H9 (cell line): ENCODE results near the gene MICB. TPM values are rescaled to one million over a fixed set of nuclear protein-coding genes. Genes with fewer than 3 reads are reported as not detected.

Experiments used
- DNase-seq: peaks from one replicate; pipeline ENCODE4 v3.0.0-alpha.2; 2017
- H2AFZ ChIP-seq: one replicate; pipeline ENCODE4 v1.6.1; 2013; ENCODE audit warnings: mild to moderate bottlenecking, low read length, control low read depth, moderate library complexity
- H2AK5ac ChIP-seq: 2 replicates; pipeline ENCODE4 v1.6.1; 2013; ENCODE audit warnings: low read length, control low read depth, mixed read lengths; ENCODE audit not compliant: insufficient read length
- H2BK120ac ChIP-seq: one replicate; pipeline ENCODE4 v1.6.1; 2013; ENCODE audit warnings: low read depth, mild to moderate bottlenecking, low read length, control low read depth, inconsistent platforms; ENCODE audit not compliant: poor library complexity, severe bottlenecking
- H2BK12ac ChIP-seq: 2 replicates; pipeline ENCODE4 v1.6.1; 2013; ENCODE audit warnings: low read length, control low read depth, mixed read lengths, low read depth; ENCODE audit not compliant: insufficient read length
- H2BK15ac ChIP-seq: 2 replicates; pipeline ENCODE4 v1.6.1; 2013; ENCODE audit warnings: low read depth, low read length, control low read depth
- H2BK20ac ChIP-seq: one replicate; pipeline ENCODE4 v1.6.1; 2013; ENCODE audit warnings: low read depth, mild to moderate bottlenecking, low read length, control low read depth, inconsistent platforms; ENCODE audit not compliant: poor library complexity, severe bottlenecking
- H2BK5ac ChIP-seq: 2 replicates; pipeline ENCODE4 v1.6.1; 2013; ENCODE audit warnings: low read length, control low read depth, mixed read lengths; ENCODE audit not compliant: insufficient read length
- H3K14ac ChIP-seq: 2 replicates; pipeline ENCODE4 v1.6.1; 2013; ENCODE audit warnings: low read length, control low read depth; ENCODE audit not compliant: insufficient read depth
- H3K18ac ChIP-seq: 2 replicates; pipeline ENCODE4 v1.6.1; 2013; ENCODE audit warnings: low read depth, mild to moderate bottlenecking, mixed read lengths, low read length, control low read depth; ENCODE audit not compliant: insufficient read length
- H3K23ac ChIP-seq: 2 replicates; pipeline ENCODE4 v1.6.1; 2013; ENCODE audit warnings: low read length, control low read depth, mixed read lengths, low read depth; ENCODE audit not compliant: insufficient read length
- H3K23me2 ChIP-seq: 2 replicates; pipeline ENCODE4 v1.6.1; 2013; ENCODE audit warnings: low read depth, mild to moderate bottlenecking, mixed read lengths, low read length, control low read depth; ENCODE audit not compliant: insufficient read length, poor library complexity, severe bottlenecking
- H3K27ac ChIP-seq: 2 replicates; pipeline ENCODE4 v1.5.1; 2013; ENCODE audit warnings: low read length, control low read depth, mixed read lengths, low read depth; ENCODE audit not compliant: insufficient read length
- H3K27me3 ChIP-seq: 2 replicates; pipeline ENCODE4 v1.6.1; 2013; ENCODE audit warnings: low read length, control low read depth, inconsistent platforms; ENCODE audit not compliant: insufficient read depth
- H3K4ac ChIP-seq: 2 replicates; pipeline ENCODE4 v1.6.1; 2013; ENCODE audit warnings: low read depth, mild to moderate bottlenecking, control low read depth, inconsistent platforms, low read length, moderate library complexity
- H3K4me1 ChIP-seq: 2 replicates; pipeline ENCODE4 v1.6.1; 2013; ENCODE audit warnings: low read length, control low read depth, inconsistent platforms; ENCODE audit not compliant: insufficient read depth
- H3K4me2 ChIP-seq: 2 replicates; pipeline ENCODE4 v1.6.1; 2013; ENCODE audit warnings: low read length, control low read depth, mixed read lengths; ENCODE audit not compliant: insufficient read length, insufficient read depth
- H3K56ac ChIP-seq: 2 replicates; pipeline ENCODE4 v1.6.1; 2013; ENCODE audit warnings: low read depth, mild to moderate bottlenecking, mixed read lengths, low read length, control low read depth; ENCODE audit not compliant: insufficient read length
- H3K79me1 ChIP-seq: 2 replicates; pipeline ENCODE4 v1.6.1; 2013; ENCODE audit warnings: low read depth, mild to moderate bottlenecking, moderate library complexity, low read length, control low read depth, inconsistent platforms; ENCODE audit not compliant: insufficient read depth, poor library complexity, severe bottlenecking
- H3K79me2 ChIP-seq: 2 replicates; pipeline ENCODE4 v1.6.1; 2013; ENCODE audit warnings: low read length, control low read depth, inconsistent platforms; ENCODE audit not compliant: insufficient read depth
- H3K9ac ChIP-seq: 2 replicates; pipeline ENCODE4 v1.6.1; 2013; ENCODE audit warnings: low read length, control low read depth, mixed read lengths; ENCODE audit not compliant: insufficient read length; ENCODE audit errors: extremely low read depth
- H3K9me3 ChIP-seq: one replicate; pipeline ENCODE4 v1.6.1; 2013; ENCODE audit warnings: low read depth, low read length, inconsistent platforms; ENCODE audit not compliant: control insufficient read depth
- H3T11ph ChIP-seq: one replicate; pipeline ENCODE4 v1.6.1; 2013; ENCODE audit warnings: mild to moderate bottlenecking, low read length, control low read depth, inconsistent platforms
- H4K20me1 ChIP-seq: one replicate; pipeline ENCODE4 v1.6.1; 2013; ENCODE audit not compliant: control insufficient read depth, insufficient read length, insufficient read depth
- H4K5ac ChIP-seq: 2 replicates; pipeline ENCODE4 v1.6.1; 2013; ENCODE audit warnings: low read depth, mild to moderate bottlenecking, mixed read lengths, low read length, control low read depth; ENCODE audit not compliant: insufficient read length
- H4K8ac ChIP-seq: replicated peaks from 2 replicates; pipeline ENCODE4 v1.6.1; 2013; ENCODE audit warnings: low read length, control low read depth, mixed read lengths, low read depth; ENCODE audit not compliant: insufficient read length
- H4K91ac ChIP-seq: 2 replicates; pipeline ENCODE4 v1.6.1; 2013; ENCODE audit warnings: low read depth, mild to moderate bottlenecking, moderate library complexity, mixed read lengths, low read length, control low read depth; ENCODE audit not compliant: insufficient read length
- H3K27ac Mint-ChIP-seq, 3 experiments: 2 replicates in 2 of 3; 3 replicates in 1 of 3; pipeline ENCODE4 v1.8.0; 2020 to 2021; ENCODE audit warnings: mixed read lengths in 3 of 3, mild to moderate bottlenecking in 1 of 3, moderate library complexity in 1 of 3
- H3K27me3 Mint-ChIP-seq: 2 replicates; pipeline ENCODE4 v1.8.0; 2021; ENCODE audit warnings: low read depth, mild to moderate bottlenecking, moderate library complexity, mixed read lengths
- H3K36me3 Mint-ChIP-seq, 3 experiments: 2 replicates in 2 of 3; 3 replicates in 1 of 3; pipeline ENCODE4 v1.8.0; 2020 to 2021; ENCODE audit warnings: low read depth in 3 of 3, mixed read lengths in 3 of 3; ENCODE audit not compliant: insufficient read depth in 1 of 3
- H3K4me1 Mint-ChIP-seq, 2 experiments: 2 replicates each; pipeline ENCODE4 v1.8.0; 2020; ENCODE audit warnings: mixed read lengths in 2 of 2
- H3K4me3 Mint-ChIP-seq, 2 experiments: 2 replicates in 1 of 2; 3 replicates in 1 of 2; pipeline ENCODE4 v1.8.0; 2020 to 2021; ENCODE audit warnings: mild to moderate bottlenecking in 2 of 2, mixed read lengths in 2 of 2, moderate library complexity in 1 of 2
- H3K9me3 Mint-ChIP-seq, 2 experiments: 2 replicates in 1 of 2; 3 replicates in 1 of 2; pipeline ENCODE4 v1.8.0; 2020; ENCODE audit warnings: mild to moderate bottlenecking in 2 of 2, mixed read lengths in 2 of 2, moderate library complexity in 1 of 2
- CTCF ChIP-seq: fragments of 200-600 bp; sonication (generic); conservative IDR thresholded peaks from 3 replicates; pipeline ENCODE4 v1.8.0; 2021; ENCODE audit warnings: antibody characterized with exemption, mild to moderate bottlenecking
- WGBS: extraction: QIAGEN DNeasy Blood & Tissue Kit; methylation state at CpG from one replicate; pipeline ENCODE4 v1.1.7; 2013; ENCODE audit warnings: missing lambda C conversion rate, low lambda C conversion rate, mixed read lengths; ENCODE audit not compliant: insufficient read length; ENCODE audit errors: extremely low coverage; 5-methylcytosine and 5-hydroxymethylcytosine counted together
- total RNA-seq: library from RNA; stranded (reverse); gene quantifications from 2 replicates; pipeline ENCODE4 v1.2.1, GENCODE V29; 2021

The MICB gene
- total RNA-seq, 1 experiment from 2014 or later, result 6.2 TPM

DNA sequence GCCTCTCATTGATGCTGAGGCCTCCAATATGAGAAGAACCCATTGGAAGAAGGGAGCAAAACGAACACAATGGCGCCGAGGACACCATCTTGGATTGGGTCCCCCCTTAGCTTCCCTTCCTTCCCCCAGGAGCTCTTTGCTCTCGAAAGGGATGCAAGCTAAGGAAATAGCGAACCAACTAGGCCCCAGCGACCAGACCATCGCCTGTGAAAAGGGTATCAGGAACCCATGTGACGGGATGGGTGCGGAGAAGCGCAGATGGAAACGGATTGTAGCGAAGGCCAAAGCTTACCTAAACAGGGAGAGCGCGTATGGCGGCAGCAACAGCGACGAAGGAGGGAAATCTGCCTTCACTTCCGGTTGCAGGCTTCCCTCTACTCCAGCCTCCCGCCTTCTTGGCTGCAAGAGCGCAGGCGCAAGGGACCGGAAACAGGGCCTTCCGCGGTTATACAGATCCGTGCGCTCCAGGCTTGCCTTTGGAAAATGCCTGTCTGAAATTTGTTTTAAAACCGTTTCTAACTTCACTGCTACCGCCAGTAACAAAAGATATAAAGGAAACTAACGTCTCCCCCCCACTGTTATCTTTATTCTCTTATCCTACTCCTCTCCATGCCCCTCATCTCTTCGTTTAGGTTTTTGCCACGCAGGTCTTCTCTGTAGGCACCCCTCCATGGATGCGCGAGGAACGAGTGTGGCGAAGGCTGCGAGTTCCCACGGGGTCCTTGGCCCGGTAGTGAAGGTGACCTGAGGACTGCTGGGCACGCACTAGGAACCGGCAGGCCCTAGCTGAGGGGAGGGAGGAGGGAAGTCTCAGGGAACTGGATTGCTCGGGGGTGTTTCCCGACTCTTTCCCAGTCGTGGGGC lies 43.9 kb downstream of the MICB start, which contains the start of gene DDX39B:
Gene DDX39B, minus strand, starts transcription at position 346 of the 864 bp plus-strand sequence. CDS start 1,471 bp downstream, outside the sequence.
- TF ChIP-seq CTCF, result no peak
- Histone ChIP-seq H3K79me1 (peaks cover 5% of the 10 kb centered on the region), H3K9ac (peak within 1 kb of the TSS; percentile 100), H3K27me3 (no peaks in the 10 kb centered on the region), H4K20me1 (no peaks in the 10 kb centered on the region), H2AK5ac (peak within 1 kb of the TSS; percentile 56), H2BK12ac (peak within 1 kb of the TSS; percentile 82), H3K23me2 (peaks cover 5% of the 10 kb centered on the region), H2BK120ac (peak within 1 kb of the TSS; percentile 87), H3K18ac (peak within 1 kb of the TSS; percentile 96), H3K4me2 (peak within 1 kb of the TSS; percentile 59), H3K79me2 (peaks cover 31% of the 10 kb centered on the region), H2BK20ac (no peak within 1 kb of the TSS), H3K23ac (no peak within 1 kb of the TSS), H4K5ac (peak within 1 kb of the TSS; percentile 99), H3K9me3 (no peaks in the 10 kb centered on the region), H3K56ac (peak within 1 kb of the TSS; percentile 80), H2AFZ (no peak within 1 kb of the TSS), H3K4me1 (peaks cover 2% of the 10 kb centered on the region; the same call in 1 of the 2 replicates), H3T11ph (peak within 1 kb of the TSS; percentile 91), H4K91ac (peak within 1 kb of the TSS; percentile 9), H3K27ac (peak within 1 kb of the TSS; percentile 96), H3K4ac (peak within 1 kb of the TSS; percentile 88; the same call in 1 of the 2 replicates), H2BK15ac (no peak within 1 kb of the TSS), H2BK5ac (peak within 1 kb of the TSS; percentile 100), H3K14ac (peak within 1 kb of the TSS; percentile 64), H4K8ac (peak within 1 kb of the TSS; percentile 85)
- Mint-ChIP-seq H3K36me3 (peaks cover 39 to 46% (median 46%) of the 10 kb centered on the region in 3 experiments), H3K4me3 (peak within 1 kb of the TSS; percentile 98 to 99), H3K27me3 (no peaks in the 10 kb centered on the region), H3K27ac (peak within 1 kb of the TSS; percentile 99 to 100 (median 100)), H3K9me3 (no peaks in the 10 kb centered on the region; a peak in 1 of 5 replicates), H3K4me1 (peaks cover 45 to 49% of the 10 kb centered on the region in 2 experiments)
- DNase-seq, result peak; percentile 96
- WGBS, result no CpG with 5 or more reads among the region's 43 CpGs
